Measurements from ENCODE around the gene CFAP100. TPM values are rescaled to one million over a fixed set of nuclear protein-coding genes. Genes with fewer than 3 reads are reported as not detected.

CFAP100 gene
- polyA plus RNA-seq, 3 donors, result not detected

DNA sequence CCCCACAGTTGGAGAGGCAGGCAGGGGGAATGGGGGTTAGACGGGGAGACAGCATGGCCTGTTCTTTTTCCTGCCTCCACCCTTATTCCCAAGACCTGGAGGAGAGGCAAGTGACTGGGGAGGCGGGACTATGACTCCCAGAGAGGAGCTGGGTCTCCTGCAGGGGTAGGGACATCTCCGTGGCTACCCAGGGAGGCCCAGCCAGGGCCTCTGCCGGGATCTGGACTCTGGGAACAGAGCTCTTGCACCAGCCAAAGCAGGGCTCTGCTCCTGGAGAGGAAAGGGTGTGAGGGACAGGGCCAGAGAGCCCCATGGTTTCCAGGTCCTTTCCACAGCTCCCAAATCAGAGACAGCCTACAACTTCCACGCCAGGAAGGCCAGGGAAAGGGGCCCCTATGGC lies 22.8 kb downstream of the CFAP100 start:
- H3K4me1 Mint-ChIP-seq, result no peaks in the 10 kb centered on the region
- H3K9me3 Mint-ChIP-seq, result peaks cover 0 to 3% (median 0%) of the 10 kb centered on the region in 7 donors
- Histone ChIP-seq H4K20me1 (ENCODE audit: insufficient read depth, low read length) (no peaks in the 10 kb centered on the region), H3K9ac (ENCODE audit: insufficient read depth, low read length, poor library complexity, severe bottlenecking) (no peak overlapping the region), H3K9me3 (replicated peaks in 1 of 2; ENCODE audit: control insufficient read depth in 1 of 2, insufficient read depth in 1 of 2, low read length in 2 of 2) (no peaks in the 10 kb centered on the region), H2AFZ (ENCODE audit: insufficient read depth, low read depth, low read length, poor library complexity, severe bottlenecking) (no peak overlapping the region), H3K4me1 (ENCODE audit: control insufficient read depth in 1 of 2, insufficient read depth in 2 of 2, low read length in 2 of 2) (no peaks in the 10 kb centered on the region), H3K79me2 (ENCODE audit: insufficient read depth, low read length) (no peaks in the 10 kb centered on the region), H3K36me3 (replicated peaks in 1 of 2; ENCODE audit: control insufficient read depth in 1 of 2, insufficient read depth in 2 of 2, low read length in 2 of 2) (no peaks in the 10 kb centered on the region), H3K27me3 (ENCODE audit: control insufficient read depth in 2 of 2, insufficient read depth in 2 of 2, low read length in 2 of 2) (peaks cover 0 to 5% of the 10 kb centered on the region in 2 donors), H3K4me2 (replicated peaks; ENCODE audit: extremely low read depth, low read length, poor library complexity, severe bottlenecking) (no peak overlapping the region), H3K27ac (ENCODE audit: low read depth in 1 of 2, low read length in 2 of 2) (no peak overlapping the region), H3K4me3 (replicated peaks in 1 of 3; ENCODE audit: low read depth in 2 of 3, low read length in 3 of 3) (no peak overlapping the region)
- intact Hi-C loops (cut with micrococcal nuclease), result no loop called here
- TF ChIP-seq, protein P1, sequence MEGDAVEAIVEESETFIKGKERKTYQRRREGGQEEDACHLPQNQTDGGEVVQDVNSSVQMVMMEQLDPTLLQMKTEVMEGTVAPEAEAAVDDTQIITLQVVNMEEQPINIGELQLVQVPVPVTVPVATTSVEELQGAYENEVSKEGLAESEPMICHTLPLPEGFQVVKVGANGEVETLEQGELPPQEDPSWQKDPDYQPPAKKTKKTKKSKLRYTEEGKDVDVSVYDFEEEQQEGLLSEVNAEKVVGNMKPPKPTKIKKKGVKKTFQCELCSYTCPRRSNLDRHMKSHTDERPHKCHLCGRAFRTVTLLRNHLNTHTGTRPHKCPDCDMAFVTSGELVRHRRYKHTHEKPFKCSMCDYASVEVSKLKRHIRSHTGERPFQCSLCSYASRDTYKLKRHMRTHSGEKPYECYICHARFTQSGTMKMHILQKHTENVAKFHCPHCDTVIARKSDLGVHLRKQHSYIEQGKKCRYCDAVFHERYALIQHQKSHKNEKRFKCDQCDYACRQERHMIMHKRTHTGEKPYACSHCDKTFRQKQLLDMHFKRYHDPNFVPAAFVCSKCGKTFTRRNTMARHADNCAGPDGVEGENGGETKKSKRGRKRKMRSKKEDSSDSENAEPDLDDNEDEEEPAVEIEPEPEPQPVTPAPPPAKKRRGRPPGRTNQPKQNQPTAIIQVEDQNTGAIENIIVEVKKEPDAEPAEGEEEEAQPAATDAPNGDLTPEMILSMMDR (IDR thresholded peaks at IDR 0.05), result no peak
- H3K4me3 Mint-ChIP-seq, result no peak overlapping the region
- H3K27me3 Mint-ChIP-seq (ENCODE audit: low read depth in 3 of 3), result peaks cover 12 to 44% (median 17%) of the 10 kb centered on the region in 3 donors
- WGBS (ENCODE audit: insufficient coverage), result 80% methylated on average over 1 of the region's 5 CpGs
- no peak overlapping the region for H3K27ac Mint-ChIP-seq
- H3K36me3 Mint-ChIP-seq, result no peaks in the 10 kb centered on the region
- DNase-seq, result no peak

DNA sequence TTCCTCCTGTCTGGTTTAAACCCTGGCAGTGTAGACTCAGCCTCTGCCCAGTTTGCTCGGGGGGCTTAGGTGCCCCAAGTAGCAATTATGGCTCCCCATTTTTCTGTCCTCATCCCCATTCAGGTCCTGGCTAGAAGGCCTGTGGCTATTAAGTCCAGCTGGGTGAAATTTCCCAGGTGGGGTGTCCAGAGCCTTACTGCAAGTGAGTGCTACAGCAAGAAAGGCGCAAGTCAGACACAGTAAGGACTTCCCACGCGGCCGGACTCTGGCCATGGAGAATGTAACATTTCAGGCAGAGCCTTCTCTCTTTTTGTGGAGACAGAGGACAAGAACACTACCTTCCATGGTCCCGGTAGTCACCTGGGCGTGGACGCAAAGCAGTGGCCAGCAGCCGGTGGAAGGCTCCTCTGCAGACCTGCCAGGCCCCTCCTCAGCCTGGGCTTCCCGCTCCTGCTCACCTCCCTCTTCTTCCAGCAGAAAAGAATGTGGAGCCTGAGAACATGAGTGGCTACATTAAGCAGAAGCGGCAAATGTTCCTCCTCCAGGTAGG lies 23.3 kb downstream of the CFAP100 start:
- H2AFZ ChIP-seq (ENCODE audit: insufficient read depth, low read depth, low read length, poor library complexity, severe bottlenecking), result no peak overlapping the region
- no peaks in the 10 kb centered on the region for H3K36me3 ChIP-seq (replicated peaks in 1 of 2; ENCODE audit: control insufficient read depth in 1 of 2, insufficient read depth in 2 of 2, low read length in 2 of 2)
- 93% methylated on average over 7 of the region's 11 CpGs for WGBS (ENCODE audit: insufficient coverage)
- peaks cover 0 to 3% (median 0%) of the 10 kb centered on the region in 7 donors for H3K9me3 Mint-ChIP-seq
- H3K9ac ChIP-seq (ENCODE audit: insufficient read depth, low read length, poor library complexity, severe bottlenecking), result no peak overlapping the region
- H3K9me3 ChIP-seq (replicated peaks in 1 of 2; ENCODE audit: control insufficient read depth in 1 of 2, insufficient read depth in 1 of 2, low read length in 2 of 2), result no peaks in the 10 kb centered on the region
- H4K20me1 ChIP-seq (ENCODE audit: insufficient read depth, low read length), result no peaks in the 10 kb centered on the region
- DNase-seq, result no peak
- intact Hi-C loops (cut with micrococcal nuclease), result no loop called here
- no peak overlapping the region for H3K4me3 Mint-ChIP-seq
- H3K27me3 Mint-ChIP-seq (ENCODE audit: low read depth in 3 of 3), result peaks cover 12 to 42% (median 15%) of the 10 kb centered on the region in 3 donors
- no peaks in the 10 kb centered on the region for H3K36me3 Mint-ChIP-seq
- H3K4me2 ChIP-seq (replicated peaks; ENCODE audit: extremely low read depth, low read length, poor library complexity, severe bottlenecking), result no peak overlapping the region
- H3K4me1 Mint-ChIP-seq, result no peaks in the 10 kb centered on the region
- H3K79me2 ChIP-seq (ENCODE audit: insufficient read depth, low read length), result no peaks in the 10 kb centered on the region
- no peak overlapping the region for H3K27ac Mint-ChIP-seq
- H3K4me1 ChIP-seq (ENCODE audit: control insufficient read depth in 1 of 2, insufficient read depth in 2 of 2, low read length in 2 of 2), result no peaks in the 10 kb centered on the region
- H3K27me3 ChIP-seq (ENCODE audit: control insufficient read depth in 2 of 2, insufficient read depth in 2 of 2, low read length in 2 of 2), result no peaks in the 10 kb centered on the region
- no peak overlapping the region for H3K27ac ChIP-seq (ENCODE audit: low read depth in 1 of 2, low read length in 2 of 2)
- TF ChIP-seq, protein P1 (IDR thresholded peaks at IDR 0.05), result no peak
- H3K4me3 ChIP-seq (replicated peaks in 1 of 3; ENCODE audit: low read depth in 2 of 3, low read length in 3 of 3), result no peak overlapping the region

All from CD14-positive monocyte (primary cell).